Parathyroid adenoma (tissue), 2 donors: Measurements from ENCODE around the gene CHST12.
"Not testable (repeated sequence)": the region's sequence is repeated elsewhere in the genome, so short reads cannot be mapped to it uniquely, and the experiment has no call there.

Source experiments
- H2AFZ ChIP-seq: fragments of 300-600 bp; sonication (generic); one replicate; pipeline ENCODE4 v1.7.0; 2017; ENCODE audit warnings: antibody characterized with exemption, mild to moderate bottlenecking
- H3K27ac ChIP-seq: fragments of 300-600 bp; sonication (generic); one replicate; pipeline ENCODE4 v1.7.0; 2017
- H3K27me3 ChIP-seq: fragments of 300-600 bp; sonication (generic); one replicate; pipeline ENCODE4 v1.7.0; 2017; ENCODE audit warnings: low read length; ENCODE audit not compliant: control insufficient read depth, insufficient read depth
- H3K36me3 ChIP-seq: fragments of 300-600 bp; sonication (generic); one replicate; pipeline ENCODE4 v1.7.0; 2017; ENCODE audit warnings: low read length; ENCODE audit not compliant: control insufficient read depth, insufficient read depth
- H3K4me1 ChIP-seq: fragments of 300-600 bp; sonication (generic); one replicate; pipeline ENCODE4 v1.7.0; 2017; ENCODE audit warnings: control low read depth
- H3K4me2 ChIP-seq: fragments of 300-600 bp; sonication (generic); one replicate; pipeline ENCODE4 v1.7.0; 2017; ENCODE audit warnings: low read length
- H3K4me3 ChIP-seq: fragments of 300-600 bp; sonication (generic); one replicate; pipeline ENCODE4 v1.7.0; 2017; ENCODE audit warnings: low read depth, low read length
- H3K79me2 ChIP-seq: fragments of 300-600 bp; sonication (generic); one replicate; pipeline ENCODE4 v1.7.0; 2017; ENCODE audit warnings: control low read depth
- H3K9ac ChIP-seq: fragments of 300-600 bp; sonication (generic); one replicate; pipeline ENCODE4 v1.7.0; 2017; ENCODE audit warnings: mild to moderate bottlenecking
- H3K9me3 ChIP-seq: fragments of 300-600 bp; sonication (generic); one replicate; pipeline ENCODE4 v1.7.0; 2017; ENCODE audit warnings: low read length; ENCODE audit not compliant: control insufficient read depth
- CTCF ChIP-seq: fragments of 300-600 bp; sonication (generic); IDR thresholded peaks from one replicate; pipeline ENCODE4 v1.7.0; 2017; ENCODE audit warnings: antibody characterized with exemption, mild to moderate bottlenecking
- donor health status: primary hyperparathyroidism.

Gene CHST12

DNA sequence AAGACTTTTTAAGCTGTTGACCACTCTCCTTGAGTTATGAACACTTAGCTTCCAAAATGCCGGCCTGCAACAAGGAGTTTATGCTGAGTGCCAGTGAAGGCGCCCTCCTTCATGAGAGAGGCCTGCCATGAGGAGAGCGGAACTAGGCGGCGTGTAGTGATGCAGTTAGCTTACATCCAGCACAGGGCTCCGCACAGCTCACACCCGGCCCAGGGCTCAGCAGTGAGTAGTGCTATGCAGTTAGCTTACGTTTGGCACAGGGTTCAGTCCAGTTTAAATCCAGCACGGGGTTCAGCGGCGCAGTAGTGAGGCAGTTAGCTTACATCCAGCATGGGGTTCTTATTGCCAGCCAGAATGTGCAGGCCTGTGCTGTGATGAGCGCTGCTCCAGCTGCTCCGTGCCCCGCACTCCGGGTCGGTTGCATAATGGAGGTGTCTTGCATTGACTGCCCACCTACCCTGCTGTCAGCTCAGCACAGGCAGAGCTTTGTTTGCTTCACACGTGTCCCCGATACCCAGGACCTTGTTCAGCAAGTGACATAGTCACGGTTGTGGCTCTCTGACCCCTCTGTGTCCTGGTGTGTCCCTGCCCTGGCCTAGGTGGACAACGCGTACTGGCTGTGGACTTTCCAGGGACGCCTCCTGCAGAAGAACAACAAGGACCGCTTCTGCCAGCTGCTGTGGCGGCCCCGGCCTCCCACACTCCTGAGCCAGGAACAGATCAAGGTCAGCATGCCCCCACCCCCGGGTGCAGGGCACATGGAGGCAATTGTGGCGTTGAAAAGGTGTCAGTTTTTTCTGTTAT, 26.9 kb upstream of the CHST12 start:
- H3K9me3 ChIP-seq, result no peaks in the 10 kb centered on the region
- no peak overlapping the region for H3K4me3 ChIP-seq
- no peaks in the 10 kb centered on the region for H3K27me3 ChIP-seq
- H3K4me1 ChIP-seq, result no peaks in the 10 kb centered on the region
- H3K27ac ChIP-seq, result no peak overlapping the region
- no peak overlapping the region for H3K4me2 ChIP-seq
- no peak overlapping the region for H2AFZ ChIP-seq
- peaks cover 12% of the 10 kb centered on the region for H3K79me2 ChIP-seq
- no peaks in the 10 kb centered on the region for H3K36me3 ChIP-seq
- TF ChIP-seq CTCF, result no peak
- no peak overlapping the region for H3K9ac ChIP-seq

DNA sequence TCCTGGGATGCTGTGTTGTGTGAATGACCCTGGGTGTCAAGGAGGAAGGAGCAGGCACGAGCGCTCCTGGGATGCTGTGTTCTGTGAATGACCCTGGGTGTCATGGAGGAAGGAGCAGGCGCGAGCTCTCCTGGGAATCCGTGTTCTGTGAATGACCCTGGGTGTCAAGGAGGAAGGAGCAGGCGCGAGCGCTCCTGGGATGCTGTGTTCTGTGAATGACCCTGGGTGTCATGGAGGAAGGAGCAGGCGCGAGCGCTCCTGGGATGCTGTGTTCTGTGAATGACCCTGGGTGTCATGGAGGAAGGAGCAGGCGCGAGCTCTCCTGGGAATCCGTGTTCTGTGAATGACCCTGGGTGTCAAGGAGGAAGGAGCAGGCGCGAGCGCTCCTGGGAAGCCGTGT, 25.9 kb upstream of the CHST12 start:
- H3K36me3 ChIP-seq, H3K4me3 ChIP-seq, H2AFZ ChIP-seq, H3K27me3 ChIP-seq, H3K9ac ChIP-seq, H3K9me3 ChIP-seq, H3K4me1 ChIP-seq, H3K27ac ChIP-seq, H3K4me2 ChIP-seq: not testable (repeated sequence)
- H3K79me2 ChIP-seq, result peaks cover 12% of the 10 kb centered on the region

GRCh38 chr7:2378125-2378524, 25.3 kb upstream of the CHST12 start:
- not testable (repeated sequence) for H3K9ac ChIP-seq, H3K27ac ChIP-seq, H2AFZ ChIP-seq, H3K36me3 ChIP-seq, H3K4me2 ChIP-seq, H3K4me3 ChIP-seq, H3K4me1 ChIP-seq, H3K9me3 ChIP-seq, H3K27me3 ChIP-seq
- H3K79me2 ChIP-seq, result peaks cover 12% of the 10 kb centered on the region

DNA sequence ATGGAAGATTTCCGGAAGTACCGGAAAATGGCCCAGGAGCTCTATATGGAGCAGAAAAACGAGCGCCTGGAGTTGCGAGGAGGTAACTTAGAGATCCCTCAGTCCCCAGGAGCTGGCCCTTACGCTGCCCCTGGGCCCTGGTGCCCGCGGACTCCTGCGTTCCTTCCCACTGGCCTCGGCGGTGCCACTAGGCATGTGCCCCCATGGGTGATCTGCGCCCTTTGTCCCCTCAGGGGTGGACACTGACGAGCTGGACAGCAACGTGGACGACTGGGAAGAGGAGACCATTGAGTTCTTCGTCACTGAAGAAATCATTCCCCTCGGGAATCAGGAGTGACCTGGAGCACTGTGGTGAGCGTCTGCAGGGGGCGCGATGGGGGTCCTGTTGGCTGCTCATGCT, 24.2 kb upstream of the CHST12 start:
- TF ChIP-seq CTCF, result no peak
- Histone ChIP-seq H3K4me1 (no peaks in the 10 kb centered on the region), H2AFZ (no peak overlapping the region), H3K36me3 (no peaks in the 10 kb centered on the region), H3K9me3 (no peaks in the 10 kb centered on the region), H3K4me2 (no peak overlapping the region), H3K9ac (no peak overlapping the region), H3K27ac (no peak overlapping the region), H3K27me3 (no peaks in the 10 kb centered on the region), H3K79me2 (peaks cover 12% of the 10 kb centered on the region), H3K4me3 (no peak overlapping the region)

GRCh38 chr7:2379821-2380450, 23.5 kb upstream of the CHST12 start:
- Histone ChIP-seq H3K9ac (no peak overlapping the region), H3K79me2 (peaks cover 9% of the 10 kb centered on the region), H3K4me1 (no peaks in the 10 kb centered on the region), H3K4me3 (no peak overlapping the region), H3K27ac (no peak overlapping the region), H3K36me3 (no peaks in the 10 kb centered on the region), H2AFZ (no peak overlapping the region), H3K9me3 (no peaks in the 10 kb centered on the region), H3K27me3 (no peaks in the 10 kb centered on the region), H3K4me2 (no peak overlapping the region)
- TF ChIP-seq CTCF, result no peak
